Subcutaneous adipose tissue (tissue), 4 donors: ENCODE data around the gene POU6F2. TPM values are rescaled to one million over a fixed set of nuclear protein-coding genes. Genes with fewer than 3 reads are reported as not detected.

Experiments
- total RNA-seq, 4 donors: library from RNA; depleted of rRNA; stranded (reverse); fragments of >200 nt; gene quantifications; one replicate each; pipeline ENCODE4 v1.1.0, GENCODE V29; 2016
- TF ChIP-seq, protein P1 (sequence below): fragments of 450-650 bp; IDR thresholded peaks from one replicate; pipeline ENCODE4 v1.5.1; 2016; ENCODE audit warnings: low read depth, mild to moderate bottlenecking, control low read depth, antibody characterized with exemption, moderate library complexity

Gene POU6F2
- total RNA-seq, 4 donors from 2014 or later: not detected

GRCh38 chr7:39217783-39218182 lies 240.1 kb downstream of the POU6F2 start:
- TF ChIP-seq, protein P1, sequence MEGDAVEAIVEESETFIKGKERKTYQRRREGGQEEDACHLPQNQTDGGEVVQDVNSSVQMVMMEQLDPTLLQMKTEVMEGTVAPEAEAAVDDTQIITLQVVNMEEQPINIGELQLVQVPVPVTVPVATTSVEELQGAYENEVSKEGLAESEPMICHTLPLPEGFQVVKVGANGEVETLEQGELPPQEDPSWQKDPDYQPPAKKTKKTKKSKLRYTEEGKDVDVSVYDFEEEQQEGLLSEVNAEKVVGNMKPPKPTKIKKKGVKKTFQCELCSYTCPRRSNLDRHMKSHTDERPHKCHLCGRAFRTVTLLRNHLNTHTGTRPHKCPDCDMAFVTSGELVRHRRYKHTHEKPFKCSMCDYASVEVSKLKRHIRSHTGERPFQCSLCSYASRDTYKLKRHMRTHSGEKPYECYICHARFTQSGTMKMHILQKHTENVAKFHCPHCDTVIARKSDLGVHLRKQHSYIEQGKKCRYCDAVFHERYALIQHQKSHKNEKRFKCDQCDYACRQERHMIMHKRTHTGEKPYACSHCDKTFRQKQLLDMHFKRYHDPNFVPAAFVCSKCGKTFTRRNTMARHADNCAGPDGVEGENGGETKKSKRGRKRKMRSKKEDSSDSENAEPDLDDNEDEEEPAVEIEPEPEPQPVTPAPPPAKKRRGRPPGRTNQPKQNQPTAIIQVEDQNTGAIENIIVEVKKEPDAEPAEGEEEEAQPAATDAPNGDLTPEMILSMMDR: no peak

GRCh38 chr7:39219869-39220268 lies 242.2 kb downstream of the POU6F2 start:
- TF ChIP-seq, protein P1: no peak

DNA sequence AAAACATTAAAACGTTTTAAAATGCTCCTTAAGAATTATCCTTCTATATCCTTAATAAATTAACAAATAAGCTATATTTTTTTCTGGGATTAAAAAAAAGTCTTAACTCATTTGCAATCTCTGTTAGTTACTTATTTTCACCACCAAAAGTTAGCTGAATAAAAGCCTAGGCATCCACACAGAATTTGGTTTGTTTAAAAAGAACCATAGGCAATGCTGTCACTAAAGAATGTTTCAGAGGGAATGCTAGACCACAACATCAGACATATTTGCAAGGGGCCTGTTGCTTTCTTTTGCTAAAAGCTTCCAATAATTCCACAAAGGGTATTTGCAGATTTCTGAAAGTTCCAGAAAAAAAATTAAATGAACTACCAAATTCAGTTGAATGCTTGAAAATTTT lies 244.2 kb downstream of the POU6F2 start:
- TF ChIP-seq, protein P1: no peak

GRCh38 chr7:39228946-39229345 lies 251.2 kb downstream of the POU6F2 start:
- TF ChIP-seq, protein P1: no peak

- TF ChIP-seq, protein P1: no peak
These were observed 256.3 kb downstream of the POU6F2 start for GRCh38 chr7:39233851-39234529.

- TF ChIP-seq, protein P1: no peak
These were observed 260.6 kb downstream of the POU6F2 start for GRCh38 chr7:39238234-39238869.

- TF ChIP-seq, protein P1: no peak
These were observed 263.2 kb downstream of the POU6F2 start for GRCh38 chr7:39240864-39241263.
